Stimulated activated CD8-positive, alpha-beta memory T cell treated with anti-CD3 and anti-CD28 coated beads, Interleukin-12 subunit alpha, Interleukin-12 subunit beta, amount 100 ng/mL, for 24 hours (primary cell): ENCODE measurements around the gene NLGN1.

Experiments used
- DNase-seq: peaks from one replicate; pipeline ENCODE4 v3.0.0-alpha.2; 2020; ENCODE audit errors: extremely low read depth

The NLGN1 gene

DNA sequence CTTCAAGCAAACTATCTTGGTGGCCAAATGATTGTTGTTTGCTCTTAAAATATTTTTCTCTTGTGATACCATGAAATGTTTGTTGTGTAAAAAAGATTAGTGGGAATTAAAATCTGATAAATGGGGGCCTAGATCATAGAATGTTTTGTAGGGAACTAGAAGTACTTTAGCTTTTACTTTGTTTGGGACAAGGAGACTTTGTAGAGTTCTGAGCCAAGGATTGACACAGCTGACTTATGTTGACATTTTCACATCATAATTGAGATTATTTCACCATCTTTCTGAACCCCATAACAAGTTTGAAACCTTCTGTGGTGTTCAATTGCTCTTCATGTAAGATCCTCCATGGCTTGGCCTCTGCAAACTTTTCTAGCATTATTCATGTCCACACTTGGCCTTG is 235.4 kb downstream of the NLGN1 start:
- DNase-seq = no peak

DNA sequence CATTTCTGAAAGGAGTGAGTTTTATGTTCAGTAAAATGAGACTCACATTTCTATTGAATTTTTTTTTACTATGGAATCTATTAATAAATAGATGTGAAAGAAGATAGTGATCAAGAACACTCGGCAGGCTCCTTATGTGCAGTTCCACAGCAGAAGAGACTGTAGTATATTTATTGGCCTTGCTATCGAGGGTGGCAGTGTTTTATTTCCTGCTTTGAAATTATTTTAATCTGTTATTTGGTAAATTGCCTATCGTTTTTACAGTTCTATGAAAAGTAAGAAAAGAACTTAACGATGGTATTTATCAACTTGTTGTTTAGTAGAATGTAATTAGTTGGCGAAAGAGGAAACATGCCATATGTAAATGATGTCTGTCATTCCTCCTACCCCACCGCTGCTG is 238.3 kb downstream of the NLGN1 start:
- no peak for DNase-seq

DNA sequence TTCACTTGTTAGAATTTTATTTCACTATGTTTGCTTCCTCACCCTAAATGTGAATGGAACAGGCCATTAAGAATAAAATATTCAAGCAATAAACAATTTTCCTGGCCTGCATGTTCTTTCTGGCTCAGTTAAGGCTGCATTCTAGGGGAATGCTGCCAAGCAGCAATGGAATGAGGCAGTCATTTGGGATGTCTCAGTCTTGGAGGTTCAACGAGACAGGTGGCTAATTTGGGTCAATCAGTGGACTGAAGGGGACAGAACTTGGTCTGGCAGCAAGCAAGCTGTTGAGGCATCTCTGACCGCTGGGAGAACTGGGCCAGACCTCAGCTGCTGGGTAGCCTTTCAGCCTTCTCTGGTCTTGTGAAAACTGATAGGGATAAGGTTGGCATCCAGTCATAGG is 241.6 kb downstream of the NLGN1 start:
- DNase-seq = no peak

DNA sequence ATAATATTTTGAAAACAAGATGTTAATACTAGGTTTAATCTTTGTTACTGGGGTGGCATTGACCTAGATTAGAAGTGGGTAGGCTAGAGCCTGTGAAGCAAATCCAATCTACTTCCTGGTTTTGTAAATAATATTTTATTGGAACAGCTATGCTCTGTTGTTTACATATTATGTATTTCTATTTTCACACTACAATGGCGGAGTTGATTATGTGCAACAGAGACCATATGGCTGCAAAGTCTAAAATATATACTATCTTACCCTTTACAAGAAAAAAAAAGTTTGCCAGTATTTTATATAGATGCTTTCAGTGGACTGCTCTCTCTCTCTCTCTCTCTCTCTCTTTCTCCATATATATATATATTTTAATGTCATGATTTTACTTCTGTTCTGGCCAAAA is 244.2 kb downstream of the NLGN1 start:
- no peak for DNase-seq

DNA sequence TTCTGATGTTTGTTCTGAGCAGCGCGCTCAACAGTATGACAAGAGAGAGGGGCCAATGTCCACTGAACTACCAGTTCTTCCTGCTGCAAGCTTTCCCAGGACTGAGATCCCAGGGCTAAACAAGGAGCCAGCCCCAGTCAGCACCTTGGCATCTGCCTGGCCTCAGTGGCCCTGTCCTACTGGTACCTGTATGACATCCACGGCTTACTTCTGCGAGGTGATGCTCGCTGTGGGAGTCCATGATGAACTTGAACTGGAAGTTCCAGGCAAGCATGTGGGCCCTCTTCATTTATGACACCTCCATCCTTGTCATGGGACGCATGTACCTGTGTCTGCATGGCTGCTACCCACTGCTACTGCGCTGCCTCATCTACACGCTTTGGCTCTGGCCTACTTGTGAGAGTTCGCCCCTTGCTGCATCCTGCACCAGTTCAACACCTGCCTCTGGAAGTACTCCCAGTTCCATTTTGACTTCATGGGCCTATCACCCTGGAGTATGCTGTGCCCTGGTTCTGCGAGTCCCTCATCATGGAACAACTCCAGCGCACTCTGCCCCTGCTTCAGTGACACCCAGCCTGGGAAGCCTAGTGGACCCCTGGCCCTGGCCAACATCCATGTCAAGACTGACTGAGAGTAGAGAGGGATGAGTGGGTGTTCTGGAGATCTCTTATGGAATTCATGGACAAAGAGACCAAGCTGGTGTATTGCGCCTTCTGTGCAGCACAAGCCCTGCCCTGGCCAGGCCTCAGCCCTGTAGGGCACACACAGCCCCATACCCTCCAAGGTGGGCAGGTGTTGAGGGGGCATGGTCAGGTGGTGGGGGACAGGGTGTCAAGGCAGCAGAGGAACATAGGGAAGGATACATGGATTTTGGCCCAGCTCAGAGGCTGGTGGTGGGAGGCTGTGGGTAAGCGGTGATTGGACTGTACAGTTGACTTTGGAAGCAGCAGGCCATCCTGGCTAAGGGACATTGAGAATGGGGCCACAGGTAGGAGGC is 246.8 kb downstream of the NLGN1 start:
- no peak for DNase-seq

DNA sequence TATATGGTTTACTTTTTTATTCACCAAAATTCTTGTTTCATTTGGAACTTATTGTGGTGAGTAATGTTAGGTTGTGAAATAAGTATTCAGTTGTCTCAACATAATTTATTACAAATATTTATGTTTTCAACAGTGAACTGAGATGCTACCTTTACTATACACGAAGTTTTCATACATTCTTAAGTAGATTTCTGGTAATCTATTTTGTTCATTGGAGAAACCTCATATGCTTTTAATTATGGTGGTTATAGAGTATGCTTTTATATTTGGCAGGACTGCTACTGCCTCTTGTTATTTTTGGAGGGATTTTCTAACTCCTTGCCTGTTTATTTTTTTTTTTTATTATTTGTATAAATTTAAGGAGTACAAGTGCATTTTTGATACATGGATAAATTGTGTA is 253.1 kb downstream of the NLGN1 start:
- no peak for DNase-seq

DNA sequence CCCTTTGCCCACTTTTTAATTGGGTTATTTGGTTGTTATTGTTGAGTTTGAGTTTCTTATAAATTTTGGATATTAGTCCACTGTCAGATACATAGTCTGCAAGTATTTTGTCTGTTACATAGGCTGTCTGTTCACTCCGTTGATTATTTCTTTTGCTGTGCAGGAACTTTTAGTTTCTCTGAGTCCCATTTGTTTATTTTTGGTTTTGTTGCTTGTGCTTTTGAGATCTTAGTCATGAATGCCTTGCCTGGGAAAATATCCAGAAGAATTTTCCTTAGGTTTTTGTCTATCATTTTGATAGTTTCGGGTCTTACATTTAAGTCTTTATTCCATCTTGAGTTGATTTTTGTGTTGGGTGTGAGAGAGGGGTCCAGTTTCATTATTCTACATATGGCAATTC is 254.5 kb downstream of the NLGN1 start:
- no peak for DNase-seq

DNA sequence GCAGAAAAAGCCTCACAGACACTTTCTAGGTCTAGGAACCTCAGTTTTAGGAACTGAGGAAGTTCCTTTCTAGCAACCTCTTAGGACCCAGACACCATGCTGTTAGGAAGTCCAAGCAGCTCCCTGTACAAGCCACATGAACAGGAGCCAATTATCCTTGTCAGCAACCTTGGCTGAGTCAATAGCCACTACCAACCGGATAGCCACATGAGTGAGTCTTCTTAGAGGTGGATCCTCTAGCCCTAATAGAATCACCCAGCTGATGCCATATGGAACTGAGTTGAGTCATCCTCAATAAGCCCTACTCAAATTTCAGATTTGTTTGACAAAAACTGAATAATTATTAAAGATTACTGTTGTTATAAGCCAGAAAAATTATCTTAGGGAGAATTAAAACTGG is 256.2 kb downstream of the NLGN1 start:
- no peak for DNase-seq

DNA sequence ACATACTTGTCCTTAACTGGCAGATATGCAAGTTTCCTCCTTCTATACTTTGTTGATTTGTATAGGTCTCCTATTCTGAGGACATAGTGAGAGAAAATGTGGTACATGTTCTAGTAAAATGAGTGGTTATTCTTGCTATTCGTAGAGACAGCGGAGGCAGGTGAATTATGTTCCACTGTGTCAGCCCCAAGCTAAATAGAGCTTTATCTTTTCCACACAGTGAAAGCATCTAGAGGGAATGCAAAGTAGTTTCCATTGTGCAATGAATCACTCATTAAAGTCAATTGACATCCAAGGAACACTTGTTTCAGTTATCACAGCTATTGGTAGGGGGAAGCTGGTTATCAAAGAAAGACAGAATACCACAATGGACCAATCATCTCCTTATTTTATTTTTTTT is 262.4 kb downstream of the NLGN1 start:
- DNase-seq = no peak

DNA sequence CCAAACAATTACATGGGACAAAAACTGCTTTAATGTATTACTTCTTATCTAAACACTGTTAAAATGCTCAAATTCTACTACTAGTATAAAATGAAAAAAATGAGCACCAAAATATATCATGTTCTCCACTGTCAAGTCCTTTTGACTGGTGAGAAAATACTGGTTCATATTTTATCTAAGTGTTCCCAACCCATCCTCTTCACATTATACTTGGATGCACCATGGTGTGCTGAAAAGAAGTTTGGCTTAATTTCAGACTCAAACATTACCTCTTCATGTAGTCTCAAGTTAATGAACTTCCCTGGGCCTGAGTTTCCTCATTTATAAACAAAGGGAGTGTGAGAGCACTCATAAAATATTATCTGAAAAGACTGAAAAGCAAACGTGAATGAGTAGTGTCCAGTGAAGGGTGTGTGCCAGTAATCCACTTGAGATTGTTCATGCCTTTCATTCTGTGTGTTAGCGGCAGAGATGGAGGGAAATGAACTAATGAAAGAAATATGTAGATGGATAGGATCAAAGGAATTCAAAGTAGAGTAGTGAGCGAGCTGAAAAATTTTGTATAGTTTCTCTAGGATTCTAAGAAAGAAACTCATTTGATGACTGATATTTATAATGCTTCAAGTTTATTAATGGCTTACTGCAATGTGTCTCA is 263.2 kb downstream of the NLGN1 start:
- no peak for DNase-seq

DNA sequence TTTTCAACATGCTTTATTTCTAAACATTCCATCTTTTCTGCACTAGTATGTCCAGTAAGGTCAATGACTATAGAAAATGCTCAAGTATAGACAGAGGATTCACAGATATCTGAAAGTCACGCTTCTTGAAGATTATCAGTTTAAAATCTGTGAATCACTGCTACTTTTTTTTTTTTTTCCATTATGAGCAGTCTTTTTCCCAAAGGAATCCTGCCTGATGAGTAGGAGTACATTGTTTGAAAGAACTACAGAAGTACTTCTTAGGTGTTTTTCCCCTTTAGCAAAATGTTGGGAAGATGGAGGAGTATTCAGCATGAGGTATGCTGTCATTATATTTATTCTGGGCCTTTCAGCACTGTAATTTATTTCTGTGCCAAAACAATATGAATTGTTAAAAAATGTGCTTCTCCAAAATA is 266.2 kb downstream of the NLGN1 start:
- no peak for DNase-seq

DNA sequence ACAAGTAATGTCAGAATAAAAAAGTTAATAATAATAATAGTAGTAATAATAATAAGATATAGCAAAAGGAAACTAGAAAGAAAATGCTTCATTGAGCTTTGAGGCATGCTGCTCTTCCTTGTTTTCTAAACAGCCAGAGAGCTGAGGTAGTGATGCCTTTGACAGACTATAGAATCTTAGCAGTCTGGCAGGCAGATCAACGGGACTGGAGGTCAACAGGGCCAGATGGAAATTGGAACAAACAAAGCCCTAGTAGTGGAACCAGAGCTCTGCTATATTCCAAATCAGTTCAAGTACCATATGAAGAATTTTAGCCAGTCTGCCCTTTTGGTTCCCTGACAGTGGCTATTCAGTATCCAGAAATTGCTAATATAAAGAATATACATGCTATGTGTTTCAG is 278.6 kb downstream of the NLGN1 start:
- no peak for DNase-seq

DNA sequence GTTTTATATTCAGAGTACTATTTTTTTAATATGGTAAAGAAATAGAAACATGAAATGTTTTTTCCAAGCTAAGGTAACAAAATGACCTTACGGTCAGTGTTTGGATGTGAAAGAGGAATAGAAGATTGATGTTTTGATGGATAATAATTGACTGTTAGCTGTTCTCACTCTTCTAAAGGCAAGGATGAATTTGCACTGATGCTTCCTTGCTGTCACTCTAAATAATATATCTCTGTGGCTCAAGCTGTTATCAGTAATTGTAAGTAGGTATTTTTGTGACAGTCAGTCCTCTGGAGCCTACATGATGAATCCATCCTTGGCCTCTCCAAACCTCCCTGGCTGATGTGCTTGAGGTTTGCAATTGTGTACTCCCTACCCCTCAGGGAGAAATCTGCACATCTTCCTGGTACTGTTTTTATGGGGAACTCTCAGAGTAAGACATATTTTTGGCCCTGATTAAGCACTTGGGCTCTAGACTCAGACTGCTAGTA is 283.7 kb downstream of the NLGN1 start:
- no peak for DNase-seq

DNA sequence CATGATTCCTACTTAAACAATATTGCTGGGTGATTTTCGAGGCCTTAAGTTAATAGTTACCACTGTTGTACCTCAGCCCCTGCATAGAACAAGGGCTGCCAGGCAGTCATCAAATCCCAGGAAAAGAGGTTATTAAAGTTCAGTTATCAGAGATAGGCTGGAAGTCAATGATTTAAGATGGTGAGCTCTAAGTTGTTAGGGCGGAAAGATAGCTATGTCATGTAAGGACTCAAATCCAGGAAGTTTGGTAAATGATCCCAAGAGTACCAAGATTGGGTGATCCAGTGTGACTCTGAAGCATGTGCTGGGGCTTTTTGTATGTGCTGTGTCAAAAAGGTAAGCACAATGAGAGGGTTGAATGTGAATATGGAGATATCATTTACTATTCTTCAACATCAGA is 287.9 kb downstream of the NLGN1 start:
- DNase-seq = no peak

DNA sequence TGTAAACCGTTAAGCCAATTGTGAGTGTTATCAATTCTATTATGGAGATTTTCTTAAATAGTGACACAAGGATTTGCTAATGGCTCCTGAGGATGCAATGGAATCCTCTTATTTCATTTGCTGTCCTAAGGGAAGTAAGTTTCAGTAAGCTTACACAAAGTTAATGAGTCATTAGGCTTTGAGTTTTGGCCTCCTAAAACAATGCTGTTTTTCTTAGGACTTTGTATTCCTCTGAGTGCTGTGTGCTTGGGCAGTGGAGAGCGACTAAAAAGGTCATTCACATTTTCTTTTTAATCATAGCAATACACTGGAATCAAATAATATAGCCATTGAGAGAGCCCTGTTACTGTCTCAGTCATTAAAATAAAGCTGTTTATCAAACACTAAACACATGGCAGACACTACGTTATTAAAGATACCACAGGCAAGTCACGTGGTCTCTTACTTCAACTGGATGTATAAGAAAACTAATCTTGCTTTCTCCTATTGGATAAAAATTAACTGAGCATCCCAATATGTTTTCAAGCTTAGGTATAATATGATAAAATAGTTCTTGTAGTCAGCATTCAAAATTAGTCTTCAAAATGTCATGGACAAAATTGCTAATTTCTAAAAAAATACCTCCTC is 290.8 kb downstream of the NLGN1 start:
- no peak for DNase-seq

DNA sequence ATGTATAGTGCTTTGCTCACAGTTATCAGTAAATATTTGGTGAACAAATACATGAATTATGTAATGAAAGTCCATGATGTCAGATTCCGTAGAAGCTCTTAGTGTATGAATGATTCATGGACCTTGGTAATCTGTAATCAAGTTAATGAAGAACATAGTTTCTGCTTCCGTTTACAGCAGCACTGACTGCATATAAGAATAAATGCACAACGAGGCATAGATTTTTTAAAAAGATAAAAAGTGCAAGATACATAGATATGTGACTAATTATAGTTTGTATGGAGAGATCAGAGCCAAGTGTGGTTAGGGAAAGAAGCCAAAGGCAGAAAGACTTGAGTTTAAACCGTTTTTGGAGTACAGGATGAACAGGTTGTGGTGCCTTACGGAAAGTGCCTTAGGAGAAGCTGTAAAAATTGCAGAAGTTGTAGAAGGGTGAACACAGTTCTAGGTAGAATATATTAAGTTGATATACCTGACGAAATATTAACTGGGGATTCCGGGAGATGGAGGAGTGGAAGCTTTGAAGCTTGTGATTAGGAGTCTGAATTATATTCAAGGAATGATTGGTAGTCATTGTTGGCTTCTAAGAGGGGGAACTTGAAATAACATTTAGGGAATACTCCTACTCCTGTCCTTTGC is 293.1 kb downstream of the NLGN1 start:
- DNase-seq = no peak

DNA sequence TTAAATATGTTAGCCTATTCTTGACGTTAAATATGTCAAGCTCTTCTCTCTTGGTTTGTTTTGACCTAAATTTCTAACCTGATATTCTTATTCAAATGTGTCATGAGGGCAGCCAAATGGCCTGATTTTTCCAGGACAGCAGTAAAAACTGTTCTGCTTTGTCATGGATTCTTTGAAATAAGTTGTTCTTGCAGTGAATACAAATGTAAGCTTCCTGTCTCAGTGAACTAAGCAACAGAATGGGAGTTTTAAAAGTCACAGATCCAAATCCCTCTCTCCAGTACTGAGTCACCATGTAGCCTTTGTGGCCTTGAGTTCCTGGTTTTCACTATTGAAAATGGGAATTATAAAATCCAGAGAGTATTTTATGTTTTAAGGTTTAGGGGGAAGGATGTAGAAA is 301.8 kb downstream of the NLGN1 start:
- DNase-seq = no peak

DNA sequence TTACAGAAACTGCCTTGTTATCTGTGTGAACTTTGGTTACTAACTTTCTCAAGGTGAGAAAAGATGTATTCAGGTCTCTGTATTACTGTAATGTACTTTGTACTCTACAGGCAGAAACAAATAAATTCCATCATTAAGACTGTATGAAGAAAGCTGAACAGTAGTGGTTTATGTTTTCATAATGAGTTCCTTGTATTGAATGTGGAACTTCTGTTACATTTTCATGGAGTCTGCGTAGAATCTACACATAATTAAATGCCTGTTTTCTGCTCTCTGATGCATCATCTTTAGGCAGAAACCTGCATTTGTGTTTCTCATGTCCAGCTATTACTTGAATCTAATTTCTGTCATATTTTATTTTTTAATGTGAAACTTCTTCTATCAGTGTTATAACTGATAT is 302.8 kb downstream of the NLGN1 start:
- no peak for DNase-seq

DNA sequence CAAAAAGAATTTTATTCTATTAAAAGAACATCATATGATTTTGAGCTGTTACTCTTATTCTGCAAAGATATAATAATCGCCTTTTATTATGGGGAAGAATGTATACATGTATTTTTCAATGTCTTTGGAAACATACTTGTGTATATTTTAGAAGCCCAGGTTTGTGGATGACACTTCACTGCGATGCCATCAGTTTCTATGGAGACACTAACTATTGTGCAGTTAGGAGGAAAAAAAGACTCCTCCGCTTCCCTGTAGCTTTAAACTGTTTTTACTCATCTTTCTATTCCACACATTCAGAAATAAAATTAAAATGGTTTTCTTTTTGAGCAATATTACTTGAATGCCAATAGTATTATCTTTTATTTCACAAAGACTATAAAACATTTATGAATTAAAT is 305.0 kb downstream of the NLGN1 start:
- no peak for DNase-seq

DNA sequence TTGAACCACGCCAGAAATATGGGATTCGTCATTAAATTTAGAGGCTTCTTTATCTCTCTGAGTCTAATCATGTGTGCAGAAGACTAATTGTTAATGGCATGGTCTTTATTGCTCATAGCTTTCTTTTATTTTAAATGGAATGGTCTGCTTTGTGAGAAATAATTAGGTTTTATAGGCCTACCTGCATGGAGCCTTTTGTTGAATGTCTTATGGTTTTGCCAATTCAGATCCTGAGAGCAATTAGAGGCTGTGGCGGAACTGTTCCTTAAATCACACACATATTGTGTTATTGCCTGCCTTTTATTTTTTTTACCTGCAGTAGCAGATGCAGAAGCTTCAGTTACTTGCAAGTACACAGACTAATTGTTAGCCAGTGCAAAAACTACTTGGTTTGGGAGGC is 306.2 kb downstream of the NLGN1 start:
- no peak for DNase-seq

DNA sequence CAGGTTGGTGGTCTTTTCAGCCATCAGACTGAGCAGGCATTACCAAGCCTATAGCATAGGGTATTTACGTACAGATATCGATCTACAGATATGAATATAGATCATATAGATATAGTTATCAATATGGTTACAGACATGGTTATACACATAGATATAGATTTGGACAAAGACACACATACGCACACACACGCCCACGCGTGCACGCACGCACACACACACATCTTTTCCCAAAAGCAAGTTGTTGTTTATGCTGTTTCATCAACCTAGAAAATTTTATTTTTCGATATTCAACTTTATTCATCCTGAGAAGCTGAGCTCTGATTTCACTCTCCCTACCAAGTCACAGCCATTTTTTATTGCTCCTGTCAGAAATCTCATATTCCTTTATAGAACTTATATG is 309.1 kb downstream of the NLGN1 start:
- no peak for DNase-seq

DNA sequence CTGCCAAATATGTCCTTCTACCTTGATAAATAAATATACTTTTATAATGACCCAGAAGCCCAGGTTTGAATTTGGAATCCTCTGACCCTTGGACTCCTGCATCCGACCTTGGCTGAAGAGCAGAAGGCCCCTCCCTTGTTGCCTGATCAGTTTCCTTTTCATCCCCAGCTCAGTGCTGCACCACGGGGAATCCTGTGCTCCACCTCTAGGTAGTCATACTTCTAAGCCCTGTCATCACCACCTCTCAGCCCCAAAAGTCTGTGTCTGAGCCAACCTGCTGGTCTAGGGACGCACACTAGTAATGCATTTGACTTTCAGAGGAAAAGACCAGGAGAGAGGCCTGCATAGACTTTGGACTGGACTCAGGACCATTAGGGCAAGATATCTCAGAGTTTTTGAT is 310.6 kb downstream of the NLGN1 start:
- DNase-seq = no peak
